Measurements from ENCODE around the gene NSD1. TPM values are rescaled to one million over a fixed set of nuclear protein-coding genes. Genes with fewer than 3 reads are reported as not detected.

The NSD1 gene
- polyA plus RNA-seq, 1 donor from 2014 or later: 12.8 TPM

DNA sequence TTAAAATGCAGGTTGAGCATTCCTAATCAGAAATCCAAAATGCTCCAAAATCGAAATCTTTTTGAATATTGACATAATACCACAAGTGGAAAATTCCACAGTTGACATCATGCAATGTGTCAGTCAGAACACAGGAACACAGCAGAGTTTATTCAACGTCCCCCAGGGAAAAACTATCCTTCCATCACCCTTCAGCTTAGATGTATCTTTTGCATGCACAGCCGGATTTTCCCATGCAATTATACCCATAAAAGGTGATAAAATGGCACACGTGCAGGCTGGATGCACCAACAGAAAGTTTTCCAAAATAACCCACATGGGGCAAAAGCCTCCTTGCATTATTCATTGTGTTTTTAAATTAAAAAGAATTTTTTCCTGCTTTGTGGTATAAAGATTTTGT is 98.8 kb downstream of the NSD1 start:
- Histone ChIP-seq H3K4me3 (ENCODE audit: low read length) (no peak overlapping the region), H3K27ac (ENCODE audit: low read length) (peak overlapping the region; percentile 64), H4K20me1 (ENCODE audit: insufficient read depth) (no peaks in the 10 kb centered on the region), H3F3A (ENCODE audit: insufficient read depth, low read length, poor library complexity, severe bottlenecking) (no peaks in the 10 kb centered on the region), H3K27me3 (ENCODE audit: insufficient read depth, low read depth, low read length) (no peaks in the 10 kb centered on the region), H3K9me2 (ENCODE audit: insufficient read depth, low read length) (no peaks in the 10 kb centered on the region), H3K9me3 (ENCODE audit: low read length) (no peaks in the 10 kb centered on the region), H3K4me2 (ENCODE audit: low read length) (no peak overlapping the region), H3K79me2 (replicated peaks; ENCODE audit: insufficient read depth, low read length) (peaks cover 13% of the 10 kb centered on the region), H2AFZ (ENCODE audit: low read depth, low read length) (no peak overlapping the region), H3K36me3 (ENCODE audit: insufficient read depth, low read length) (no peaks in the 10 kb centered on the region), H3K9ac (ENCODE audit: low read length) (peak overlapping the region; percentile 42)
- TF ChIP-seq MXI1 (conservative IDR thresholded peaks at IDR 0.05; ENCODE audit: poor library complexity, severe bottlenecking) (no peak), EZH2 (IDR thresholded peaks at IDR 0.05; ENCODE audit: borderline replicate concordance, insufficient read depth, low read length, poor library complexity, severe bottlenecking) (no peak), RAD21 (conservative IDR thresholded peaks at IDR 0.05) (no peak), TAF1 (IDR thresholded peaks at IDR 0.05; ENCODE audit: low read depth) (no peak), SMC3 (conservative IDR thresholded peaks at IDR 0.05; ENCODE audit: poor library complexity) (no peak), POLR2AphosphoS5 (IDR thresholded peaks at IDR 0.05) (peak; percentile 51), EP300 (conservative IDR thresholded peaks at IDR 0.05; ENCODE audit: poor library complexity, severe bottlenecking) (peak; percentile 73)
- TF ChIP-seq, protein P1, sequence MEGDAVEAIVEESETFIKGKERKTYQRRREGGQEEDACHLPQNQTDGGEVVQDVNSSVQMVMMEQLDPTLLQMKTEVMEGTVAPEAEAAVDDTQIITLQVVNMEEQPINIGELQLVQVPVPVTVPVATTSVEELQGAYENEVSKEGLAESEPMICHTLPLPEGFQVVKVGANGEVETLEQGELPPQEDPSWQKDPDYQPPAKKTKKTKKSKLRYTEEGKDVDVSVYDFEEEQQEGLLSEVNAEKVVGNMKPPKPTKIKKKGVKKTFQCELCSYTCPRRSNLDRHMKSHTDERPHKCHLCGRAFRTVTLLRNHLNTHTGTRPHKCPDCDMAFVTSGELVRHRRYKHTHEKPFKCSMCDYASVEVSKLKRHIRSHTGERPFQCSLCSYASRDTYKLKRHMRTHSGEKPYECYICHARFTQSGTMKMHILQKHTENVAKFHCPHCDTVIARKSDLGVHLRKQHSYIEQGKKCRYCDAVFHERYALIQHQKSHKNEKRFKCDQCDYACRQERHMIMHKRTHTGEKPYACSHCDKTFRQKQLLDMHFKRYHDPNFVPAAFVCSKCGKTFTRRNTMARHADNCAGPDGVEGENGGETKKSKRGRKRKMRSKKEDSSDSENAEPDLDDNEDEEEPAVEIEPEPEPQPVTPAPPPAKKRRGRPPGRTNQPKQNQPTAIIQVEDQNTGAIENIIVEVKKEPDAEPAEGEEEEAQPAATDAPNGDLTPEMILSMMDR (IDR thresholded peaks at IDR 0.05; ENCODE audit: poor library complexity, severe bottlenecking): no peak
- TF ChIP-seq, protein P2, sequence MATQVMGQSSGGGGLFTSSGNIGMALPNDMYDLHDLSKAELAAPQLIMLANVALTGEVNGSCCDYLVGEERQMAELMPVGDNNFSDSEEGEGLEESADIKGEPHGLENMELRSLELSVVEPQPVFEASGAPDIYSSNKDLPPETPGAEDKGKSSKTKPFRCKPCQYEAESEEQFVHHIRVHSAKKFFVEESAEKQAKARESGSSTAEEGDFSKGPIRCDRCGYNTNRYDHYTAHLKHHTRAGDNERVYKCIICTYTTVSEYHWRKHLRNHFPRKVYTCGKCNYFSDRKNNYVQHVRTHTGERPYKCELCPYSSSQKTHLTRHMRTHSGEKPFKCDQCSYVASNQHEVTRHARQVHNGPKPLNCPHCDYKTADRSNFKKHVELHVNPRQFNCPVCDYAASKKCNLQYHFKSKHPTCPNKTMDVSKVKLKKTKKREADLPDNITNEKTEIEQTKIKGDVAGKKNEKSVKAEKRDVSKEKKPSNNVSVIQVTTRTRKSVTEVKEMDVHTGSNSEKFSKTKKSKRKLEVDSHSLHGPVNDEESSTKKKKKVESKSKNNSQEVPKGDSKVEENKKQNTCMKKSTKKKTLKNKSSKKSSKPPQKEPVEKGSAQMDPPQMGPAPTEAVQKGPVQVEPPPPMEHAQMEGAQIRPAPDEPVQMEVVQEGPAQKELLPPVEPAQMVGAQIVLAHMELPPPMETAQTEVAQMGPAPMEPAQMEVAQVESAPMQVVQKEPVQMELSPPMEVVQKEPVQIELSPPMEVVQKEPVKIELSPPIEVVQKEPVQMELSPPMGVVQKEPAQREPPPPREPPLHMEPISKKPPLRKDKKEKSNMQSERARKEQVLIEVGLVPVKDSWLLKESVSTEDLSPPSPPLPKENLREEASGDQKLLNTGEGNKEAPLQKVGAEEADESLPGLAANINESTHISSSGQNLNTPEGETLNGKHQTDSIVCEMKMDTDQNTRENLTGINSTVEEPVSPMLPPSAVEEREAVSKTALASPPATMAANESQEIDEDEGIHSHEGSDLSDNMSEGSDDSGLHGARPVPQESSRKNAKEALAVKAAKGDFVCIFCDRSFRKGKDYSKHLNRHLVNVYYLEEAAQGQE (IDR thresholded peaks at IDR 0.05; ENCODE audit: borderline replicate concordance): no peak

DNA sequence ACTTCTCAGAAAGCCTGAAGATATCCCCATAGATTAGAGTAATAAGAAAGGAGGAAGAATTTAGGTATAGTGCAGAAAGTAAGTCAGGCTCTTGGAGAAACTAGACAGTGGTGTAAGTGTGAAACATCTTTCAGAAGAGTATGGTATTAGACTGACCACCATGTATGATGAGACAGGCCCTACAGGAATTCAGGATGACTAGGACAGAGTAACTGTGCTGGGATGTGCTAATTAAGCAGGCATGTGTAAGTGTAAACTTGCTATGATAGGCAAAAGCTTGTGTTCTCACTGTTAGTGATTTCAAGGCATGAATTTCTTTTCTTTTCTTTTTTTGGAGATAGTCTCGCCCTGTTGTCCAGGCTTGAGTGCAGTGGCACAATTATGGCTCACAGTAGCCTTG is 99.2 kb downstream of the NSD1 start:
- Histone ChIP-seq H3K27ac (ENCODE audit: low read length) (peak overlapping the region; percentile 64), H3K4me3 (ENCODE audit: low read length) (no peak overlapping the region)

More for the DNA sequence above, 99.2 kb downstream of the NSD1 start:
- Histone ChIP-seq H3K4me2 (ENCODE audit: low read length) (no peak overlapping the region), H3K36me3 (ENCODE audit: insufficient read depth, low read length) (no peaks in the 10 kb centered on the region), H3K27me3 (ENCODE audit: insufficient read depth, low read depth, low read length) (no peaks in the 10 kb centered on the region), H3K9me2 (ENCODE audit: insufficient read depth, low read length) (no peaks in the 10 kb centered on the region), H3K79me2 (replicated peaks; ENCODE audit: insufficient read depth, low read length) (peaks cover 13% of the 10 kb centered on the region), H4K20me1 (ENCODE audit: insufficient read depth) (no peaks in the 10 kb centered on the region), H2AFZ (ENCODE audit: low read depth, low read length) (no peak overlapping the region), H3K9ac (ENCODE audit: low read length) (peak overlapping the region; percentile 32), H3K9me3 (ENCODE audit: low read length) (no peaks in the 10 kb centered on the region), H3F3A (ENCODE audit: insufficient read depth, low read length, poor library complexity, severe bottlenecking) (no peaks in the 10 kb centered on the region)
- no peak for TF ChIP-seq TAF1 (IDR thresholded peaks at IDR 0.05; ENCODE audit: low read depth)
- no peak for TF ChIP-seq MXI1 (conservative IDR thresholded peaks at IDR 0.05; ENCODE audit: poor library complexity, severe bottlenecking)
- TF ChIP-seq, protein P1 (IDR thresholded peaks at IDR 0.05; ENCODE audit: poor library complexity, severe bottlenecking): no peak
- TF ChIP-seq SMC3 (conservative IDR thresholded peaks at IDR 0.05; ENCODE audit: poor library complexity): no peak
- TF ChIP-seq RAD21 (conservative IDR thresholded peaks at IDR 0.05): no peak
- TF ChIP-seq, protein P2 (IDR thresholded peaks at IDR 0.05; ENCODE audit: borderline replicate concordance): no peak
- no peak for TF ChIP-seq POLR2AphosphoS5 (IDR thresholded peaks at IDR 0.05)
- TF ChIP-seq EZH2 (IDR thresholded peaks at IDR 0.05; ENCODE audit: borderline replicate concordance, insufficient read depth, low read length, poor library complexity, severe bottlenecking): no peak
- no peak for TF ChIP-seq EP300 (conservative IDR thresholded peaks at IDR 0.05; ENCODE audit: poor library complexity, severe bottlenecking)

Data from neural cell (in vitro differentiated cells).